Common myeloid progenitor, CD34-positive (primary cell): ENCODE results near the gene MYF5.
A peak's percentile ranks its signal among the peaks of the same experiment; 100 is the strongest.

Source experiments
- CTCF ChIA-PET: fragments of 350-600 bp; sonication (Branson Sonifier 250); formaldehyde crosslinking; loops from one replicate; lab custom pipeline; 2021; ENCODE audit warnings: antibody characterized with exemption; lab: Charles Lee
- POLR2A ChIA-PET: fragments of 350-600 bp; sonication (Branson Sonifier 250); formaldehyde crosslinking; loops from one replicate; lab custom pipeline; 2021; ENCODE audit warnings: antibody characterized with exemption; lab: Charles Lee
- DNase-seq, 3 donors: peaks; one replicate each; pipeline versions ENCODE4 v3.0.0 to v3.0.0-alpha.2; 2013
- H3K27ac ChIP-seq, 2 experiments: 1 replicate in 1 of 2; 2 replicates in 1 of 2; pipeline ENCODE4 v1.7.0; 2013; ENCODE audit warnings: inconsistent platforms in 2 of 2, low read length in 2 of 2, mild to moderate bottlenecking in 2 of 2, low read depth in 1 of 2, moderate library complexity in 1 of 2; ENCODE audit not compliant: severe bottlenecking in 2 of 2, insufficient read depth in 1 of 2, poor library complexity in 1 of 2
- H3K27me3 ChIP-seq, 5 experiments: replicated peaks in 2 of 5; 1 replicate in 3 of 5; 2 replicates in 2 of 5; pipeline versions ENCODE4 v1.6.1 to v1.7.0; 2013; ENCODE audit warnings: low read length in 4 of 5, mild to moderate bottlenecking in 2 of 5, moderate library complexity in 2 of 5, inconsistent platforms in 1 of 5; ENCODE audit not compliant: insufficient read depth in 5 of 5, control insufficient read depth in 4 of 5
- H3K36me3 ChIP-seq, 4 experiments: 1 replicate in 2 of 4; 2 replicates in 2 of 4; pipeline versions ENCODE4 v1.6.1 to v1.7.0; 2013; ENCODE audit warnings: low read length in 3 of 4, control low read depth in 1 of 4, mild to moderate bottlenecking in 1 of 4; ENCODE audit not compliant: control insufficient read depth in 4 of 4, insufficient read depth in 4 of 4
- H3K4me1 ChIP-seq, 4 experiments: 1 replicate in 3 of 4; 2 replicates in 1 of 4; pipeline versions ENCODE4 v1.6.1 to v1.7.1; 2013; ENCODE audit warnings: low read length in 3 of 4, mild to moderate bottlenecking in 3 of 4, control low read depth in 1 of 4, inconsistent platforms in 1 of 4, moderate library complexity in 1 of 4; ENCODE audit not compliant: control insufficient read depth in 4 of 4, insufficient read depth in 4 of 4; ENCODE audit errors: control extremely low read depth in 1 of 4
- H3K4me3 ChIP-seq, 7 experiments: 1 replicate in 4 of 7; 2 replicates in 3 of 7; pipeline versions ENCODE4 v1.5.1 to v1.7.0; 2013; ENCODE audit warnings: mild to moderate bottlenecking in 7 of 7, low read length in 6 of 7, moderate library complexity in 6 of 7, inconsistent platforms in 2 of 7, low read depth in 2 of 7, control low read depth in 1 of 7; ENCODE audit not compliant: insufficient read depth in 4 of 7, control insufficient read depth in 1 of 7; ENCODE audit errors: extremely low read depth in 1 of 7
- H3K9me3 ChIP-seq, 5 experiments: 1 replicate in 4 of 5; 2 replicates in 1 of 5; pipeline versions ENCODE4 v1.6.1 to v1.7.1; 2013; ENCODE audit warnings: low read length in 4 of 5, mild to moderate bottlenecking in 2 of 5, inconsistent platforms in 1 of 5, low read depth in 1 of 5, moderate library complexity in 1 of 5; ENCODE audit not compliant: control insufficient read depth in 4 of 5, insufficient read depth in 2 of 5; ENCODE audit errors: control extremely low read depth in 1 of 5
- WGBS: methylation state at CpG from one replicate; pipeline ENCODE4 v1.1.5; 2013; ENCODE audit not compliant: insufficient coverage; 5-methylcytosine and 5-hydroxymethylcytosine counted together

Gene MYF5

GRCh38 chr12:80707830-80708258, 8.9 kb upstream of the MYF5 start:
- Histone ChIP-seq H3K9me3 (peaks cover 0 to 1% (median 0%) of the 10 kb centered on the region in 5 experiments), H3K4me1 (peaks cover 0 to 12% (median 10%) of the 10 kb centered on the region in 4 experiments), H3K27me3 (peaks cover 38 to 74% (median 42%) of the 10 kb centered on the region in 5 experiments), H3K36me3 (no peaks in the 10 kb centered on the region), H3K4me3 (peak overlapping the region in 3 of 7 experiments; percentile 10 to 62 (median 23)), H3K27ac (no peak overlapping the region)
- no peak for DNase-seq
- CTCF ChIA-PET = interaction anchor here (0.6 kb wide), 2 partner anchors 287 to 1306 kb away, joined by 3 to 4 read pairs; no protein-coding TSS in a partner anchor
- 13% methylated on average over 21 of the region's 21 CpGs for WGBS
- POLR2A ChIA-PET = no interaction called here

- ChIA-PET CTCF (interaction anchor here (0.6 kb wide), 1 partner anchor 288 kb away, joined by 4 read pairs; no protein-coding TSS in a partner anchor), POLR2A (no interaction called here)
- Histone ChIP-seq H3K27ac (no peak overlapping the region), H3K4me3 (peak overlapping the region in 5 of 7 experiments; percentile 21 to 63 (median 47)), H3K36me3 (no peaks in the 10 kb centered on the region), H3K9me3 (peaks cover 0 to 1% (median 0%) of the 10 kb centered on the region in 5 experiments), H3K4me1 (peaks cover 0 to 12% (median 10%) of the 10 kb centered on the region in 4 experiments), H3K27me3 (peaks cover 37 to 79% (median 46%) of the 10 kb centered on the region in 5 experiments)
- DNase-seq = peak in 2 of 3 donors; percentile 36 to 38
- under 1% methylated on average over 39 of the region's 50 CpGs for WGBS
Measured at GRCh38 chr12:80708259-80708974, 8.3 kb upstream of the MYF5 start.

- H3K4me3 ChIP-seq = peak overlapping the region in 3 of 7 experiments; percentile 21 to 63 (median 62)
- no peaks in the 10 kb centered on the region for H3K36me3 ChIP-seq
- no peak for DNase-seq
- POLR2A ChIA-PET = no interaction called here
- peaks cover 0 to 1% (median 0%) of the 10 kb centered on the region in 5 experiments for H3K9me3 ChIP-seq
- H3K27me3 ChIP-seq = peaks cover 39 to 84% (median 48%) of the 10 kb centered on the region in 5 experiments
- WGBS = 5% methylated on average over 7 of the region's 10 CpGs
- CTCF ChIA-PET = no interaction called here
- H3K4me1 ChIP-seq = peaks cover 0 to 12% (median 10%) of the 10 kb centered on the region in 4 experiments
- no peak overlapping the region for H3K27ac ChIP-seq
Measured at GRCh38 chr12:80708975-80709328, 7.8 kb upstream of the MYF5 start.

GRCh38 chr12:80709811-80710726, 6.6 kb upstream of the MYF5 start:
- no peaks in the 10 kb centered on the region for H3K36me3 ChIP-seq
- WGBS = 45% methylated on average over 16 of the region's 20 CpGs
- H3K4me3 ChIP-seq = no peak overlapping the region
- H3K9me3 ChIP-seq = peaks cover 0 to 1% (median 0%) of the 10 kb centered on the region in 5 experiments
- H3K27me3 ChIP-seq = peaks cover 50 to 92% (median 54%) of the 10 kb centered on the region in 5 experiments
- ChIA-PET POLR2A (no interaction called here), CTCF (no interaction called here)
- DNase-seq = peak; percentile 34 to 60 (median 47)
- peaks cover 0 to 15% (median 11%) of the 10 kb centered on the region in 4 experiments for H3K4me1 ChIP-seq
- H3K27ac ChIP-seq = no peak overlapping the region

- POLR2A ChIA-PET = no interaction called here
- Histone ChIP-seq H3K9me3 (peaks cover 0 to 1% (median 0%) of the 10 kb centered on the region in 5 experiments), H3K36me3 (no peaks in the 10 kb centered on the region), H3K4me3 (no peak overlapping the region), H3K4me1 (peaks cover 0 to 15% (median 11%) of the 10 kb centered on the region in 4 experiments), H3K27me3 (peaks cover 54 to 97% (median 55%) of the 10 kb centered on the region in 5 experiments), H3K27ac (no peak overlapping the region)
- CTCF ChIA-PET = no interaction called here
- WGBS = 93% methylated on average over 1 of the region's 1 CpG
- DNase-seq = no peak
Measured at GRCh38 chr12:80710727-80711449, 5.8 kb upstream of the MYF5 start.

GRCh38 chr12:80711866-80712265, 4.8 kb upstream of the MYF5 start:
- H3K27me3 ChIP-seq = peaks cover 47 to 98% (median 60%) of the 10 kb centered on the region in 5 experiments
- no peaks in the 10 kb centered on the region for H3K36me3 ChIP-seq
- no peak overlapping the region for H3K27ac ChIP-seq
- WGBS = no CpG with 5 or more reads among the region's 1 CpG
- H3K4me1 ChIP-seq = peaks cover 0 to 15% (median 11%) of the 10 kb centered on the region in 4 experiments
- ChIA-PET CTCF (no interaction called here), POLR2A (no interaction called here)
- H3K9me3 ChIP-seq = no peaks in the 10 kb centered on the region
- no peak for DNase-seq
- no peak overlapping the region for H3K4me3 ChIP-seq
